ENCODE results near the gene AKR1D1. TPM values are rescaled to one million over a fixed set of nuclear protein-coding genes. Genes with fewer than 3 reads are reported as not detected.
A peak's percentile ranks its signal among the peaks of the same experiment; 100 is the strongest.

The AKR1D1 gene
- total and polyA plus RNA-seq, 2 of the 13 experiments (the other 11 are each of a cell fraction or from before 2014, with no cell fraction given), result 6.9 to 37.0 TPM

DNA sequence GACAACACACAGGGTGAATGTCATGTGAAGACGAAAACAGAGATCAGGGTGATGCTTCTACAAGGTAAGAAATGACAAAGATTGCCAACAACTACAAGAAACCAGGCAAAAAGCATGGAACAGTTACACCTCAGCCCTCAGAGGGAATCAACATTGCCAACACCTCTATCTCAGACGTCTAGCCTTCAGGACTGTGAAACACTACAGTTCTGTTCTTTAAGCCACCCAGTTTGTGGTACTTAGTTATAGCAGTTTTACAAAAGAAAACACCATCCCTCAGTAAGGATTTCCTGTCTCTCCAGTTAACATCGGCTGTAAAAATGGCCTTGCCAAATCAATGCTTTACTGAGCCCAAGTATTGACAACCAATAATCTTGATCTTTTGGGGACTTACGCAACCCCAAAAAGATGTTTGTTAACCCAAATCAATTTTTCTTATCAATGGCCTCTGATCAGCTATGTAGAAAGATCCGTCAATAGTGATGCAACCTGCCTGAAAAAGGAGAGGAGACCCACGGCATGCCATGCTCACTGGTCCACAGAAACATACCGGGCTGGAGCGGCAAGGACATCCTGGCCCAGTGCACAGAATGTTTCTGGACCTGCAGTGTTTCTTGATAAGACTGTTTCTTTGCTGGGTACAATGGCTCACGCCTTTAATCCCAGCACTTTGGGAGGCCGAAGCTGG lies 44.0 kb downstream of the AKR1D1 start (continued):
- TF ChIP-seq, protein P1, sequence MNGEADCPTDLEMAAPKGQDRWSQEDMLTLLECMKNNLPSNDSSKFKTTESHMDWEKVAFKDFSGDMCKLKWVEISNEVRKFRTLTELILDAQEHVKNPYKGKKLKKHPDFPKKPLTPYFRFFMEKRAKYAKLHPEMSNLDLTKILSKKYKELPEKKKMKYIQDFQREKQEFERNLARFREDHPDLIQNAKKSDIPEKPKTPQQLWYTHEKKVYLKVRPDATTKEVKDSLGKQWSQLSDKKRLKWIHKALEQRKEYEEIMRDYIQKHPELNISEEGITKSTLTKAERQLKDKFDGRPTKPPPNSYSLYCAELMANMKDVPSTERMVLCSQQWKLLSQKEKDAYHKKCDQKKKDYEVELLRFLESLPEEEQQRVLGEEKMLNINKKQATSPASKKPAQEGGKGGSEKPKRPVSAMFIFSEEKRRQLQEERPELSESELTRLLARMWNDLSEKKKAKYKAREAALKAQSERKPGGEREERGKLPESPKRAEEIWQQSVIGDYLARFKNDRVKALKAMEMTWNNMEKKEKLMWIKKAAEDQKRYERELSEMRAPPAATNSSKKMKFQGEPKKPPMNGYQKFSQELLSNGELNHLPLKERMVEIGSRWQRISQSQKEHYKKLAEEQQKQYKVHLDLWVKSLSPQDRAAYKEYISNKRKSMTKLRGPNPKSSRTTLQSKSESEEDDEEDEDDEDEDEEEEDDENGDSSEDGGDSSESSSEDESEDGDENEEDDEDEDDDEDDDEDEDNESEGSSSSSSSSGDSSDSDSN (CRISPR knock-in tag; IDR thresholded peaks at IDR 0.05), result no peak
- no peak for TF ChIP-seq ZNF616 (CRISPR knock-in tag; IDR thresholded peaks at IDR 0.05; ENCODE audit: low read depth)
- TF ChIP-seq ZNF24 (IDR thresholded peaks at IDR 0.05), result no peak
- TF ChIP-seq ZNF30 (CRISPR knock-in tag; IDR thresholded peaks at IDR 0.05), result no peak
- TF ChIP-seq SRSF9 (IDR thresholded peaks at IDR 0.05; ENCODE audit: borderline replicate concordance, insufficient read depth, low read depth, low read length, poor library complexity, severe bottlenecking), result no peak
- TF ChIP-seq ZMYM3 (CRISPR knock-in tag; IDR thresholded peaks at IDR 0.05), result peak; percentile 71
- TF ChIP-seq MAX (IDR thresholded peaks at IDR 0.05), result peak; percentile 42; the same call in 1 of the 2 replicates
- no peak for TF ChIP-seq ZNF264 (CRISPR knock-in tag; IDR thresholded peaks at IDR 0.05)
- TF ChIP-seq NAIF1 (CRISPR knock-in tag; IDR thresholded peaks at IDR 0.05; ENCODE audit: borderline replicate concordance), result no peak
- no peak for TF ChIP-seq ZNF317 (CRISPR knock-in tag; IDR thresholded peaks at IDR 0.05)
- TF ChIP-seq ZNF180 (CRISPR knock-in tag; IDR thresholded peaks at IDR 0.05; ENCODE audit: borderline replicate concordance, low read depth), result no peak
- TF ChIP-seq ZNF547 (CRISPR knock-in tag; IDR thresholded peaks at IDR 0.05), result no peak
- no peak for TF ChIP-seq POLR2A (IDR thresholded peaks at IDR 0.05; ENCODE audit: insufficient read depth in 1 of 2, low read depth in 2 of 2, low read length in 2 of 2)
- TF ChIP-seq ZNF501 (CRISPR knock-in tag; IDR thresholded peaks at IDR 0.05), result no peak
- TF ChIP-seq SIN3A (IDR thresholded peaks at IDR 0.05; ENCODE audit: borderline replicate concordance, low read depth, low read length), result no peak
- no peak for TF ChIP-seq FOXA1 (IDR thresholded peaks at IDR 0.05)
- 0 out of 2 replicates have a peak, but pooled peaks have one; percentile 18 for TF ChIP-seq FOXA1 (CRISPR knock-in tag; IDR thresholded peaks at IDR 0.05)
- no peak for TF ChIP-seq KDM5B (CRISPR knock-in tag; IDR thresholded peaks at IDR 0.05; ENCODE audit: borderline replicate concordance)
- no peak; the same call in 1 of the 2 replicates for TF ChIP-seq KAT7 (CRISPR knock-in tag; IDR thresholded peaks at IDR 0.05; ENCODE audit: borderline replicate concordance)
- peak; percentile 85 for TF ChIP-seq MTA1 (CRISPR knock-in tag; IDR thresholded peaks at IDR 0.05; ENCODE audit: borderline replicate concordance)
- TF ChIP-seq RNF2 (conservative IDR thresholded peaks at IDR 0.05; ENCODE audit: low read depth), result no peak
- no peak for TF ChIP-seq ZUFSP (CRISPR knock-in tag; IDR thresholded peaks at IDR 0.05; ENCODE audit: borderline replicate concordance)
- no peak for TF ChIP-seq ARNT2 (CRISPR knock-in tag; IDR thresholded peaks at IDR 0.05; ENCODE audit: low read depth)
- no peak for TF ChIP-seq ZNF260 (CRISPR knock-in tag; IDR thresholded peaks at IDR 0.05; ENCODE audit: borderline replicate concordance, low read depth)

Data from HepG2 (cell line).